Measurements from ENCODE around the gene CAMKMT.

- TF ChIP-seq CTCF (conservative IDR thresholded peaks at IDR 0.05; ENCODE audit: low read depth, low read length) (no peak), EZH2 (IDR thresholded peaks at IDR 0.05; ENCODE audit: borderline replicate concordance, low read depth, low read length, poor library complexity, severe bottlenecking) (no peak)
Observed at GRCh38 chr2:44532031-44532430, 170.3 kb downstream of the CAMKMT start.
